Adipose tissue (tissue), 3 donors: ENCODE results near the gene AGPAT3. TPM values are rescaled to one million over a fixed set of nuclear protein-coding genes. Genes with fewer than 3 reads are reported as not detected.

Experiments
- H3K27ac ChIP-seq: one replicate; pipeline ENCODE4 v1.5.1; 2013; ENCODE audit warnings: low read depth, low read length
- WGBS, 3 donors: extraction: QIAGEN DNeasy Blood & Tissue Kit; methylation state at CpG; one replicate each; pipeline ENCODE4 v1.1.7; 2013; 5-methylcytosine and 5-hydroxymethylcytosine counted together
- polyA plus RNA-seq, 3 donors: library from polyadenylated mRNA; stranded (reverse); fragments of 200-250 nt; gene quantifications; one replicate each; pipeline ENCODE4 v1.2.3, GENCODE V29; 2013
- donor health status: healthy with polysubstance abuse.
- donor health status: Bipolar disorder and iron deficiency.
- donor health status: healthy.

The AGPAT3 gene
- polyA plus RNA-seq, 3 donors = 15.9 to 35.5 (median 16.2) TPM

DNA sequence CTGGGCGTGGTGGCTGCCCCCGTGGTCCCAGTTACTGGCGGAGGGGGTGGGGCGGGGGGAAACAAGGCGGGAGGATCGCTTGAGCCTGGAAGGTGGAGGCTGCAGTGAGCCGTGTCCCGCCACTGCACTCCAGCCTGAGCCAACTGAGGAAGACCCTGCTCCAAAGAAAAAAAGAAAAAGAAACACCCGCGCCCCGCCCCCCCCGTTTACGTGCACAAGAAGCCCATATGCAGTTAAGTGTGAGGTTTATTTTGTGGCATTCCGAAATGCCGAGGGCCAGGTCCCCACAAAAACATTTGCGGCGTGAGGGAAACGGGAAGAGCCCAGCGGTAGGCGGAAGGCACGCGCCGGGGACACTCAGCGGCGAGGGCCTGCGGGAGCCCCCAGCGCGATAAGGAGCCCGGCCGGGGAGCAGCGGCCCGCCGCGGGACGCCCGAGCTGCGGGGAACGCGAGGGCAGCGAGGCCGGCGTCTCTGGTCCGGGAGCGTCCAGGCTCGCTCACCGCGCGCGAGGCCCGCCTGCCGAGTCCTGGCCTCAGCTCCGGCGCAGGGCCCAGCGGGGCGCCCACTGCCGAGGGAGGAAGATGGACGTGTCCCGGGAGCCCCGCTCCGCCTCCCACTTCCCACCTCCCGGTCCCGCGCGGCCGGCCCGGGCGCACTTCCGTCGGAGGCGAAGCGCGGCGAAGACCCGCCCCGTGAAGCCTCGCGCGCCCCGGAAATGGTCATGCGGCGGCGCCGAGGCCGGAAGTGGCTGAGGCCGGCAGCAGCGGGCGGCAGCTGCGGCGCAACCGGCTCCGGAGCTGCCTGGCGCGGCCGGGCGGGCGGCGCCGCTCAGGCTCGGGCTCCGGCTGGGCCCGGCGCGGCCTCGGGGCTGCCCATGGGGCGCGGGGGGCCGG lies 146.8 kb downstream of the AGPAT3 start, which contains the start of gene TRAPPC10:
Gene TRAPPC10 (plus strand): TSS at position 731 of the 895 bp plus-strand sequence. CDS start 185 bp downstream, outside the sequence.
- peak within 1 kb of the TSS; percentile 96 for H3K27ac ChIP-seq
- WGBS, 3 donors = 0 to 1% (median 0%) methylated on average over 64 to 107 of the region's 107 CpGs

DNA sequence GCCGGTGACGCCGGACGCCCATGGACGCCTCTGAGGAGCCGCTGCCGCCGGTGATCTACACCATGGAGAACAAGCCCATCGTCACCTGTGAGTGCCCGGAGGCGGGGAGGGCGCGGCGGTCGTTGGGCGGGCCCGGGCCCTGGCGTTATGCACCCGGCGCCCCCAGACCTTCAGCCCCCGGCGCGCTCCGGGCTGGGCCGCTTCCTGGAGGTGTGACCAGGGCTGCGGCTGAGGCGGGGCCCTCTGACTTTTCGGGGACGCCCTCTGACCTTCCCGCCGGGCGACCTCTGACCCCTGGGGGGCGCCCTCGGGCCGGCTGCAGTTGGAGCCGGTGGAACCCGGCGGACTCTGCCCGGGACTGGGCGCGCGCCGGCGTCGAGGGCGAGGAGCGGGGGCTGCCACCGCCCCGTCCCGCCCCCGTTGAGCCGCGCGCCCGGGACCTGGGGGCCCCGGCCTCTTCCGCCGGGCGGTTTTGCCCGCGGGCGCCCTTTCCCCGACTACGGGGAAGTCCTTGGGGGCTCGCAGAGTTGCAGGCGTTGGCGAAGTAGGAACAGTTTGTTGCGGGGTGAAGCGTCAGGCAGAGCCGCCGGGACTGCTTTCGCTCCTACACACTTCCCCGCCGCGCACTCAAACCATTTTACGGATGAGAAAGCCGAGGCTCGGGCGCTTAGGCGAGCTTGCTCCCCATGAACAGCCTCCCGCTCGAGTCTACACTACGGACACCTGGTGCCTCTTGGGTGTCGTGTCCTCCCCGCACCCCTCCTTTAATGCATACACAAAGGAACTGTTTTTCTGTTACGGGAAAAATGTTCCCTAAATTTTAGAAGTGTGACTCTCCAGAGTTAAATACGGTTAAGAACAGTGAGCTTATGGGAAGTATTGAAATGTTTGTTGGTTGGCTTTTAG lies 147.7 kb downstream of the AGPAT3 start:
- 0 to 1% (median 1%) methylated on average over 75 to 87 of the region's 87 CpGs for WGBS, 3 donors
- peak overlapping the region; percentile 96 for H3K27ac ChIP-seq

DNA sequence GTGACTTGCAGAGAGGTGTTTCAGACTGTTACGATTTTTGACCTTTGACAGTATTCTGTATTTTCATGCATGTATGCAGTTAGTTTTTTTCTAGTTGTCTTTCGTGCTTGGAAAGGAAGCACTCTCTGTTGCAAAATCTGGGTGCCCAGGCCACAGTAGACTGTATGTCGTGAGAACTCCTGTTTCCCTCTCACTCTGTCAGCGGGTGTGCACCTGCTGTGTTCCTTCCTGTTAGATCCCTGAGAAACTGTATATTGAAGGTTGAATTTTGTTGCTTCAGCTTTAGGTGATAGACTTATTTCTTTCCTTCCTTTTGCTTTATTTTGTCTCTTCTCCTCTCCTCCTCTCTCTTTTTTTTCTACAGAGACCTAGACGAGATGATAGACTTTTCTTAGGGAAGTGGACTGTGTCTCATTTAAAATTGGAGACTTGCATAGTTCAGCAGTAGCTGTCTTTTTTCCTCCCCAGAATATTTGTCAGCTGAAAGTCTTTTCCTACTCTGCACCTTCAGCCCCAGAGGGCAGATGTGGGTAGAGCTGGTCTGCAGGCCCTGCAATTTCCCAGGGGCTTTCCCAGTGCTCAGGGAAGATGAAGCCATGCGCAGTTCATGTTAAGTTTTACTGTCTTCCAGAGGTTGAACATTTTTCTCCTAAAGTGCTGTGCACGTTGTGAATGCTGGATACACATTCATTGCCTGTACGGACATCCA lies 148.5 kb downstream of the AGPAT3 start:
- WGBS, 3 donors = 11 to 13% (median 12%) methylated on average over 8 of the region's 8 CpGs

GRCh38 chr21:44017601-44018000 lies 152.6 kb downstream of the AGPAT3 start:
- no peak overlapping the region for H3K27ac ChIP-seq

More for the DNA sequence above, 148.5 kb downstream of the AGPAT3 start:
- H3K27ac ChIP-seq = no peak overlapping the region

DNA sequence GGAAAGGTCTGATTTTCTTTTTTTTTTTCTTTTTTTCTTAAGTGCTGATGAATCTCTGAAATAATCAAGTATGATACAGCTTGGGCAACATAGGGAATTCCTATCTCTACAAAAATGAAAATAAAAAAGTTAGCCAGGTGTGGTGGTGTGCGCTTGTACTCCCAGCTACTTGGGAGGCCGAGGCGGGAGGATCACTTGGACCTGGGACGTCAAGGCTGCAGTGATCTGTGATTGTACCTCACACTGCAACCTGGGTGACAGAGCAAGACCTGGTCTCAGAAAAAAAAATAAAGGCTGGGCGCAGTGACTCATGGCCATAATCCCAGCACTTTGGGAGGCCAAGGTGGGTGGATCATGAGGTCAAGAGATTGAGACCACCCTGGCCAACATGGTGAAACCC lies 153.1 kb downstream of the AGPAT3 start:
- 86 to 97% (median 93%) methylated on average over 5 of the region's 5 CpGs for WGBS, 3 donors
- H3K27ac ChIP-seq = no peak overlapping the region

More at GRCh38 chr21:44017601-44018000, 152.6 kb downstream of the AGPAT3 start:
- WGBS, 3 donors = 78 to 84% (median 83%) methylated on average over 9 of the region's 9 CpGs

- 57 to 74% (median 73%) methylated on average over 10 of the region's 10 CpGs for WGBS, 3 donors
- no peak overlapping the region for H3K27ac ChIP-seq
These were observed 154.0 kb downstream of the AGPAT3 start for GRCh38 chr21:44018813-44019567.

DNA sequence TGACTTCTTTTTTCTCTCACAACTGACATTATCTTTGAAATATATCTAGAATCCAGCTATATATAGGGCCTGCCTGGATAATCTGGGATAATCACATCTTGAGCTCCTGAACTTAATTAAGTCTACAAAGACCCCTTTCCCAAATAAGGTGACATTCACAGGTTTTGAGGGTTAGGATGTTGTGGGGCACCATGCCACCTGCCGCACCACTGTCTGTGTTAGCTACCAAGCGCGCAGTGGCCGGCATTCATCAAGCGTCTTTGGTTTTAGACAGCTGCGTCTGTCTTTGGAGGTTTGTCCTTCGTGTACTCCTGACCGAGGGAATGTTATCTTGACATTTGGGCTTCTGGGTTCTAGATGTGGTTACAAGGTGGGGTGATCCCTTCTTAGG lies 154.5 kb downstream of the AGPAT3 start:
- 87 to 95% (median 94%) methylated on average over 8 of the region's 8 CpGs for WGBS, 3 donors
- H3K27ac ChIP-seq = no peak overlapping the region

GRCh38 chr21:44020551-44020950 lies 155.5 kb downstream of the AGPAT3 start:
- no peak overlapping the region for H3K27ac ChIP-seq
- 83 to 87% (median 85%) methylated on average over 4 of the region's 4 CpGs for WGBS, 3 donors

- H3K27ac ChIP-seq = no peak overlapping the region
These were observed 156.0 kb downstream of the AGPAT3 start for GRCh38 chr21:44021064-44021463.

GRCh38 chr21:44024257-44024656 lies 159.2 kb downstream of the AGPAT3 start:
- H3K27ac ChIP-seq = no peak overlapping the region
- WGBS, 3 donors = 44 to 83% (median 66%) methylated on average over 1 of the region's 1 CpG

More at GRCh38 chr21:44021064-44021463, 156.0 kb downstream of the AGPAT3 start:
- WGBS, 3 donors = 60 to 78% (median 77%) methylated on average over 1 of the region's 1 CpG

GRCh38 chr21:44024887-44025353 lies 159.9 kb downstream of the AGPAT3 start:
- H3K27ac ChIP-seq = no peak overlapping the region
- 33 to 78% (median 41%) methylated on average over 8 of the region's 8 CpGs for WGBS, 3 donors

GRCh38 chr21:44027607-44028286 lies 162.7 kb downstream of the AGPAT3 start:
- WGBS, 3 donors = 90 to 97% (median 95%) methylated on average over 8 of the region's 8 CpGs
- H3K27ac ChIP-seq = no peak overlapping the region

GRCh38 chr21:44028287-44028659 lies 163.2 kb downstream of the AGPAT3 start:
- whole genome bisulfite sequencing, 3 donors = 92 to 98% (median 96%) methylated on average over 6 of the region's 6 CpGs
- no peak overlapping the region for H3K27ac ChIP-seq

- 90 to 95% (median 94%) methylated on average over 6 of the region's 6 CpGs for WGBS, 3 donors
These were observed 164.6 kb downstream of the AGPAT3 start for GRCh38 chr21:44029460-44030087.

GRCh38 chr21:44035244-44035643 lies 170.2 kb downstream of the AGPAT3 start:
- WGBS, 3 donors = 94 to 98% (median 96%) methylated on average over 4 of the region's 4 CpGs
- H3K27ac ChIP-seq = no peak overlapping the region

More at GRCh38 chr21:44029460-44030087, 164.6 kb downstream of the AGPAT3 start:
- no peak overlapping the region for H3K27ac ChIP-seq
